NCI-H446 treated with DMSO at 0.1 percent for 48 hours (cell line): ENCODE measurements around the gene ZNF425.
"Not testable (repeated sequence)": the region's sequence is repeated elsewhere in the genome, so short reads cannot be mapped to it uniquely, and the experiment has no call there.

Experiments used
- DNase-seq: peaks from one replicate; lab custom pipeline; 2025; lab: John Stamatoyannopoulos, UW

ZNF425 gene, protein sequence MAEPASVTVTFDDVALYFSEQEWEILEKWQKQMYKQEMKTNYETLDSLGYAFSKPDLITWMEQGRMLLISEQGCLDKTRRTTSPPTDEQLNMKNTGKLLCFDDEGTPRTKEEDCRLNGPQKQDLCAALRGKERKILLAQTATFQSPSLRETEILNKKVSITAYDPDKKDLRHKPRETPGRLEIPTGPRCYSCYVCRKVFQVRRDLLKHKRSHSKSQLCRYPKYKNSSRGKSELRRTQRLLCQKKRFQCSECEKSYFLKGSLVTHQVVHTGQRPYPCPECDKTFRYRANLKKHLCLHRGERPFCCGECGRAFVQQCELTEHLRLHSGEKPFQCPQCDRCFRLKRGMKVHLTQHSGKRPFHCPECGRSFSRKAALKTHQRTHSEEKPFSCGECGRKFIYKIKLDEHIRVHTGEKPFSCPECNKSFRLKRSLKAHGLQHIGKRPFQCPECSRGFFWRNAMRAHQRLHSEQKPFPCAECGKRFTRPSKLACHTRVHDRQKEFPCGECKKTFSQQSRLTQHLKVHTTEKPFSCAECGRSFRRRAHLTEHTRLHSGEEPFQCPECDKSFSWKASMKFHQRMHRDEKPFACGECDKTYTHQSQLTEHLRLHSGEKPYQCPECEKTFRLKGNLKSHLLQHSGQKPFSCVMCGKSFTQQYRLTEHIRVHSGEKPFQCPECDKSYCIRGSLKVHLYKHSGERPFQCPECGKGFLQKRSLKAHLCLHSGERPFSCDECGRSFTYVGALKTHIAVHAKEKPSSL

DNA sequence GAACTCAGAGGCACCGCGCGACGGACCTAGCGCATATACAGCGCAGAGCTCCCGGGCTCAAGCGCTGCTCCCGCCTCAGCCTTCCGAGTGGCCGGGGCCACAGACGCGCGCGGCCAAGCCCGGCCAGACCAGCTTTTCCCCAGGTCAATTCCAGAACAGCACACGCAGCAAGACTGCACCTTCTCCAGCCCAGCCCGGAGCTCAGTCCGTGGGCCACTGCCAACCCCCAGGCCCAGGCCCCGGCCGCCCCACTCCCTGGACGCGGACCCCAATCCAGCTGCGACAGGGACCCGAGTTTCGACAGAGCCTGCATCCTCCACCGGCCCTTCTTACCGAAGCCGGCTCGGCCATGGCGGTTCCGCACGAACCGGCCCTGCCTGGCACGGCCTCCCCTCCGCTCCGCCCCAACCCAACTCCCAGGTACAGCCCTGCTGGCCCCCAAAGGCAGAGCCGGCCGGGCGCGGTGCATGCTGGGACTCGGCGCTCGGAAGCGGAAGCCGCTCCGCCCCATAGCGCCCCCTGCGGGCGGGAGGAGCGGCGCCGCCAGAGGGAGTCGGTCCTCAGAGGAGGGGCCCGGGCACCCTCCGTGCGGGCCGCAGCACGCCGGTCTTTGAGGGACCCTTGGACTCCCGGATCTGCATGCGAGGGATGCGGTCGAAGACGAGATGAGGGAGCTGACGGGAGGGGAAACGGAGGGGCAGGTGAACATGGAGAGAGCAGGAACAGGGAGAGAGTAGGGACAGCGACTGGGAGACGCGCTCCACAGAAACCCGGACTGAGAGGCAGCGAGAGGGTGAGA lies at the start of gene ZNF425:
ZNF425 (minus strand) TSS at position 462 of the 799 bp plus-strand sequence; CDS start at position 351, 111 bp downstream.
- peak; percentile 59 for DNase-seq

DNA sequence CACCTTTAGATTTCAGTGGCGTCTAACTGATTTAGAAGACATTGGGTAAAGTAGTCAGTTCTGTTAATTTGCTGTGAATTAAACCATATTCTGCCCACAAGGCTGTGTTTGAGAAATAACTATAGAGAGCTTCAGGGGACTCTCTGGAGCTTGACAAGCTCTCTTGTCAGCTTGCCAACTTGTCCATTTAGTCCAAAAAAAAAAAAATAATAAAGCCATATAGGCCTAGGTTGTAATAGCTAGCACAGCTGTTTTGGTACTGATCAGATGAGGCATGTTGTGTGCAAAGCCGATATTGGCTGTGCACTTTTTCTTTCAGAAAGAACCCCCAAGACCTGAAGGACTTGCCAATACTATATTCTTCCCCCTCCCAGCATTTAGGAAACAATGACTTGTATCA lies 49.0 kb upstream of the ZNF425 start:
- DNase-seq, result no peak

DNA sequence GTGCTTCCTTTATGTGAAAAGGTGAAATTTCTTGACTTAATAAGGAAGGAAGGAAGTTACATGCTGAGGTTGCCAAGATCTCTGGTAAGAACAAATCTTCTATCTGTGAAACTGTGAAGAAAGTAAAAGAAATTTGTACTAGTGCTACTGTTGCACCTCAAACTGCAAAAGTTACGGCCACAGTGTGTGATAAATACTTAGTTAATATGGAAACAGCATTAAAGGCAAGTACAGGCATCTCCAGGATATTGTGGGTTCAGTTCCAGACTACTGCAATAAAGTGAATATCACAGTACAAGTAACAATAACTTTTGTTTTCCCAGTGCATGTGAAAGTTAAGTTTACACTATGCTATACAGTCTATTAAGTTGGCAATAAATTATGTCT lies 46.4 kb upstream of the ZNF425 start:
- no peak for DNase-seq

DNA sequence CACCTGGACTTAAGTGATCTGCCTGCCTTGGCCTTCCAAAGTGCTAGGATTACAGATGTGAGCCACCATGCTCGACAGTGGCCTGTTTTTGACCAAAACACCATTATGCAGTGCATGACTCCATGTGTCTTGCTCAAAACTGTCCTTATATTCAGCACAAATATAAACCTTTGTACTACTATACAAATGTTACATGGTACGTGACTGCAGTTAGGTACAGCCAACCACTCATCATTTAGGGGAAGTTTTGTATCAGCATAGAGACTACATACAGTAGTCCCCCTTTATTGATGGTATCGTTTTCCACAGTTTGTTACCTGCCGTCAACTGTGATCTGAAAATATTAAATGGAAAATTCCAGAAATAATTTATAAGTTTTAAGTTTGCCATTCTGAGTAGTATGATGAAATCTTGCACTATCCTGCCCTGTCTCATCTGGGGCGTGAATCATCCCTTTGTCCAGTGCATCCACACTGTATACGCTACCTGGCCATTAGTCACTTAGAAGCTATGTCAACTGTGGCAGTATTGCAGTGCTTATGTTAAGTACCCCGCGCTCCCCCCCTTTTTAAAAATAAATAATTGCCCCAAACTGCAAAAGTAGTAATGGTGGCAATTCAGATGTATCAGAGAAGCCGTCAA lies 45.9 kb upstream of the ZNF425 start:
- no peak for DNase-seq

DNA sequence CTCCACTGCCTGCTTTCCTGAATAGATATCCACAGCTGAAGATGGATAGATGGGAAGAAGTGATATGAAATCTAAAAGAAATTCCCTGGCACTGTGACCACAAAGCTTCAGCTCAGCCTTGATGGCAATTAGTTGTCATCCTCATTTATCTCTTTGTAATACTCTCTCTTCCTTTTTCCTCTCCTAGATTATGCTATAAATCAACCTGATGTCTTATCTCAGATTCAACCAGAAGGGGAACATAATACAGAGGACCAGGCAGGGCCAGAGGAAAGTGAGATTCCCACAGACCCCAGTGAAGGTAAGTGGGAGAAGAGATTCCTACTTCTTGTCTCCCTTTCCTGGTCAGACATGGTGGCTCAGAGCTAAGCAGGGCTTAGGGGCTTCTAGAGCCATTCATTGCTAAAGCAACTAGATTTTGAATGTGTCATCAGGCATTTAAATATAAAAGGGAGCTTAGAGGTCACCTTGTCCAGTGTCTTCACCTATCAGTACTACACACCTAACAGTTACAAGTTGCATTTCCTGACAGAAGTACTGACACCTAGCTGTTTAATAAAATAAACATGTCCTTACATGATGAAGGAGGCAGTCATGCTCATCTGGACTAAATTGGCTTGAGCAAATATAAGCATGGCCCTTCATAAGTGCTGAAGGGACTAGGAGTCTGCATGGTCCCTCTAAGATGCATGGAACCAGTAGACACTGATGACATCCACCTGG lies 40.7 kb upstream of the ZNF425 start:
- no peak for DNase-seq

DNA sequence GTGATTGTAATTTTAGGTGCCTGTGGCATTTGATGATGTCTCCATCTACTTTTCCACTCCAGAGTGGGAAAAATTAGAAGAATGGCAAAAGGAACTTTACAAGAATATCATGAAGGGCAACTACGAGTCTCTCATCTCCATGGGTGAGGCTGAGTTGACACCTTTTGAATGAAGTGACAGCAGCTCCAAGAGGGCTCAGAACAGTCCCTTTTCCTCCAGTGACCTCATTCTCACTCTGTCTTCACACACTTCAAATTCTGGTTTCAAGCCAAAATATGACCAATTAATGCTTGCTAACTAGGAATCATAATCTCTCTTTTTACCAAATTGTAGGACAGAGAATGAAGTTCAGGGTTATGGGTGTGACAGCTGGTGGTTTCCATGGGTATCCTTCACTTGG lies 40.0 kb upstream of the ZNF425 start:
- DNase-seq, result no peak

DNA sequence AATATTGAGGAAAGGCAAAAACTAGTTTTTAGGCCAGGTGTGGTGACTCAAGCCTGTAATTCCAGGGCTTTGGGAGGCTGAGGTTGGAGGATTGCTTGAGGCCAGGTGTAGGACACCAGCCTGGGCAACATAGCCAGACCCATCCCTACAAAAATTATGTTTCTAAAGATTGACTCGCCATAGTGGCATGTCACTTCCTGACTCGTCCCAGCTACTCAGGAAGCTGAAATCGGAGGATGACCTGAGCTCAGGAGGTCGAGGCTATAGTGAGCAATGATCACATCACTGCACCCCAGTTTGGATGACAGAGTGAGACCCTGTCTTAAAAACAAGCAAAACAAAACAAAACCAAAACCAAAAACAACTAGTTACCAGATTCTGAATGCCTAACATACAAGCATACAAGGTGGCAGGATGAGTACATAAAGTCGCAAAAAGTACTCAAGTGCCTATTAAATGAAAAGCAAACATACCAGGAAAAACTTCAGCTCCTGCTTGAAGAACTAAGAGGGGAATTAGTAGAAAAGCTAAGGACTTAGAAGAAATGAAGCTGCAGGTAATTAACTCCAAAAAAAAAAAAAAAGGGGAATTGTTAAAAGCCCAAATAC lies 35.2 kb upstream of the ZNF425 start:
- no peak for DNase-seq

DNA sequence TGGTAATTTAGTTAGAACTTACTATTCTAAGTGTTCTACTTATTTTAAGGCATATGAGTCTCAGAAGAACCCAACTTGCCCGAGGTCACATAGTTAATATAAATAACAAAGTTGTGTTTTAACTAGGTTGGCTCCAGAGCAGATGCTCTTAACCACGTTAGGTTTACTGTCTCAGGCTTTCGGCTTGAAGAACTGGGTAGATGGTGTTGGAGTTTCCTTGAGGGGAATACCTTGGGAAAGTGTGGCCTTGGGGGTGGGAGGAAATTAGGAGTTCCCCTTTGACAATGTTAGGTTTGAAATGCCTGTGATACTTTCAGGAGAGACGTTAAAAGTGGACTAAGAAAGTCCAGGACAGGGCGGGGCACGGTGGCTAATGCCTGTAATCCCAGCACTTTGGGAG lies 30.8 kb upstream of the ZNF425 start:
- no peak for DNase-seq

DNA sequence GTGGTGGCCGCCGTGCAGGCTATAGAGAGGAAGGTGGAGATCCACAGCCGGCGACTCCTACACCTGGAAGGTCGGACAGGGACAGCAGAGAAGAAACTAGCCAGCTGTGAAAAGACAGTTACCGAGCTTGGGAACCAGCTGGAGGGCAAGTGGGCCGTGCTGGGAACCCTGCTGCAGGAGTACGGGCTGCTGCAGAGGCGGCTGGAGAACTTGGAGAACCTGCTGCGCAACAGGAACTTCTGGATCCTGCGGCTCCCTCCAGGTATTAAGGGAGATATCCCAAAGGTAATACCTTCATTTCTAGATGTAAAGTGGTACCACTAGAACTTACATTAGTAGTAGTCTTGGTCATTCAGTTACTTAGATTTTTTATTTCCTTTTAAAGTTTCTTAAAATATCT lies 27.9 kb upstream of the ZNF425 start:
- no peak for DNase-seq

DNA sequence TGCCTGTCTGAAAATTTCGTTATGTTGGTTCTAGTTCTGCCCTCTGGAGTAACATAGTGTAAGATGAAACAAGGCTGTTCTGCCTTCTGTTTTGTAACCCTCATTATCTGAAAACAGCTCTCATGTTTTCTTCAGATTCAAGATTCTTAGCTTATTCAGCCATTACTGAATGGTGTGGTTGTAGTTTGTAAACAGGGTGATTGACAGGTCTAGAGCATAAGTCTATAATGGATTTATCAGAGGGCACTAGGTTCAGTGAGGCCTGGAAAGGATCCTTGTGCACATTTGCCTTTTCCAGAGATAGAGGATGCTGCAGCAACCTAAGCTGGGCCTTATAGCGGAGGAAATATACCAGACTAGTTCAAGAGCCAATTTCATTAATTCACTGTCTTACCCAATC lies 27.2 kb upstream of the ZNF425 start:
- DNase-seq, result no peak

DNA sequence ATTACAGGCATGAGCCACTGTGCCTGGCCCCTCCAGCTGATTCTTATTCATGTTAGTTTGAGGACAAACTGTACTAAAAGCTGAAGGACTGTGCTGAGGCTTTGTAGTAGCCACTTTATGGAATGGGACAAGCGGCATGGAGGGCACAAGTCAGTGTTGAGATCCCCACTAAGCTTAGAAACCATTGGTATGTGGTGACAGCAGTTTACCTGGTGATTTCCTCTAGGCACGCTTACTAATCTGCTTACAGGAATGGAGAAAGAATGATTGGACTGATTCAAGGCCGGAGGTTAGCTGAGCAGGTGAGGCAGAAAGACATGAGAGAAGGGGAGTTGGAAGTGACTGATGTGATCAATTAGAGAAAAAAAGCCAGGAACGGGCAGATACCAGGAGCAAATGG lies 24.9 kb upstream of the ZNF425 start:
- no peak for DNase-seq

DNA sequence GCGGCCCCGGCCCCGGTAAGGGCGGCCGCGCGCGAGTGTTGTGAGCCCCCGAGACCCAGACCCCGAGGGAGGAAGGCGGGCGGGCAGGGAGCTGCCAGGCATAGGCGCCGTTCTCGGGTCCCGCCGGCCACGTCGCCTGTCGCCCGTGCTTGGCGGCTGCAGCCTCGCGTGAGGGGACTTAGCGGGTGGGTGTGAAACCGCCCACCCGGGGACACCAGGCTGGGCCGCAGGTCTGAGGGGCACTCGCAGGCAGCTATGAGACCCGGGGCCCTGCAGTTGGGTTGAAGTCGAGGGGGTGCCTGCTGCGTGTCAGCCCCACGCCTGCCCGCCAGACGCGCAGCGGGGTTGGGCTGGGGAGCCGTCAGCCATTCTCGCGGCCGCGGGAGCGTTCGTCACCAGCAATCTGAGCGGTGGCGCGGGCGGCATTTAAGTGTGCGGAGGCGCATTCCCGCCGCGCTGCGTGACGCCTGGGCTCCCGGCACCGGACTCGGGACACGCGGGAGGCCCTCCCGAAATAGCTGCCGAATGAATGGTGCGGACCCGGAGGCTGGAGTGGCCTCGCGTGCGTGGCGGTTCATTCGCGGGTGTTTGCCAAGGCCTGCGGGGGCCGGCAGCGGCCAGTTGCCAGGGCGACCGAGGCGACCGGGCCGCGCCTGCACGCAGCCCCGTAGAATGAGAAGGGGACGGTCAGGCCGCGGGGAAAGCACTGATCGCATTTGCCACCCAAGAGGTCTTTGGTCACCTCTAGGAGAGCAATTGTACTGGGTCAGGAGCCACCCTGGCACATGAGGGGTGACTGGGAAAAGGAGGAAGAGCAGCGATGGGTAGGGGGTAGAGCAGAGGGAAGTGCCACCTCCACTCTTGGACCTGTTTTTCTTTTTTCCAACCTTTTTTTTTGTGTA lies 21.9 kb upstream of the ZNF425 start:
- no peak for DNase-seq

DNA sequence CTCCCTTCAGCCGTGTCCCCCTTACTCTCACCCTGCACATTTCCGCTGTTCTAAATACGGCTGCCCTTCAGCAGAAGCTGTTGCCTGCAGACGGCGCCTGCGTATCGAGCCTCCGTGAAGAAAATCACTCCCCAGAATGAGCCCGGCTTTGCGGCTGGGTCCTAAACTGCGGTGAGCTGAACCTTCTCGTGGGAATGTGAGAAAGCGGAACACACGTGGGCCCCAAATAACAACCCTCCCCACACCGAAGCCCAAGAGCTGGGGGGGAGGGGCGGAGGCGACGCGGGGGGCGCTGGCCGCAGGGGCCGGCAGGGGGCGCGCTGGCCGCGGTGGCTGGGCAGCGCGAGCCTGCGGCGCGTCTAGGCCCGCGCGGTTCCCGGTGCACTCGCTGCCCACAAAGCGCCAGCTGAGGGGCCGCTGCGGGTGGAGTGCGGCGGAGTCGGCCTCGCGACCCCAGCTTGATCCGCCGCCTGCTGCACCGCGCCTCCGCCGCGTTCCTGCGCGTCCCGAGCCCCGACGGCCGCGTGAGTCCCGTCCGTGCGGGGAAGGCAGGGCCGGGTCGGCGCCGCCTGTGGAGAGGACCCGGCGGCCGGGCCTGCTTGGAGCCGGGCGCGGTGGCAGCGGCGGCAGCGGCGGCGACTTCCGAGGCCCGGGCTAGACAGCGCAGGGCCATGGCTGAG lies 21.1 kb upstream of the ZNF425 start, which contains the start of gene ZNF398:
ZNF398 (plus strand) TSS at position 382 of the 680 bp plus-strand sequence; CDS start at position 672, 290 bp downstream.
- DNase-seq, result peak; percentile 43

DNA sequence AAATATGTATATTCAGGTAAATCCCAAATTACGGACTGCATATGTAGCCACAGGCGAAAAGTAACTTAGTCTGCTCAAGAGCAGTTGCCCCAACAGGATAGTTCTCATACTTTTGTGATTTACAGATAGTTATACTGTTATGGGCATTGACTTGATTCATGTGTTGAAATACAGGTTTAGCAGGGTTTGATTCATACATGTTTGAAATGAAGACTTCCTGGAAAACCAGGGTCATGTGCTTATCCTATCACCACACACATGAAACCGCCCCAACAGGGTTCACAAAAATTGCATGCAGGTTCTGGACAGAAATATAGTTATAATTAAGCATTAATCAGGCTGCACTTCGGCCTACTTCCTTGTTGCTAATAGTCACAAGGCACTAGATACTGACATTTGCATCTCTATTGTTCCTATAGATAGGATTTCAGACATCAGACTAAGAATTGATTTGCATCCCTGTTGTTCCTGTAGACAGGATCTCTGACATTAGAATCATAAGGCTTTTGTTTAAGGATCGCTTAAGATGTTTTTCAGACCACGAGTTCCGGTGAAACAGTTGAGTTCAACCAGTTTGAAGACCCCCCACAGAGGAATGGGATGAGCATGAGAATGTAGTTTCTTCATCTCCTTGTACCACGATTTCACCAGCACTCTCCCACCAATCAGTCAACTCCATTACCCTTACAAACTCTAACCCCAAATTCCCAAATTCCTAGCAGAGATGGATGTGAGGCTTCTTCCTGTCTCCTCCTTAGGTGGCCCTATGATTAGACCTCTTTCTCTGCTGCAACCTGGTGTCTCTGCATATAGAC lies 19.1 kb upstream of the ZNF425 start:
- DNase-seq, result no peak

DNA sequence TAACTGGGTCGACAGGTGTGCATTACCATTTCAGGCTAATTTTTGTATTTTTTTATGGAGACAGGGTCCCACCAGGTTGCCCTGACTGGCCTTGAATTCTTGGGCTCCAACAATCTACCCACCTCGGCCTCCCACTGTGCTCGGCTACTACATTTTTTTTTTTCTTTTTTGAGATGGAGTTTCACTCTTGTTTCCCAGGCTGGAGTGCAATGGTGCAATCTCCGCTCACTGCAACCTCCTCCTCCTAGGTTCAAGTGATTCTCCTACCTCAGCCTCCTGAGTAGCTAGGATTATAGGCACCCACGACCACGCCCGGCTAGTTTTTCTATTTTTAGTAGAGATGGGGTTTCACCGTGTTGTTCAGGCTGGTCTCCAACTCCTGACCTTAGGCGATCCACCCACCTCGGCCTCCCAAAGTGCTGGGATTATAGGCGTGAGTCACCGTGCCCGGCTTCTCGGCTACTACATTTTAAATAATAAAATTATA lies 18.4 kb upstream of the ZNF425 start:
- DNase-seq, result not testable (repeated sequence)

DNA sequence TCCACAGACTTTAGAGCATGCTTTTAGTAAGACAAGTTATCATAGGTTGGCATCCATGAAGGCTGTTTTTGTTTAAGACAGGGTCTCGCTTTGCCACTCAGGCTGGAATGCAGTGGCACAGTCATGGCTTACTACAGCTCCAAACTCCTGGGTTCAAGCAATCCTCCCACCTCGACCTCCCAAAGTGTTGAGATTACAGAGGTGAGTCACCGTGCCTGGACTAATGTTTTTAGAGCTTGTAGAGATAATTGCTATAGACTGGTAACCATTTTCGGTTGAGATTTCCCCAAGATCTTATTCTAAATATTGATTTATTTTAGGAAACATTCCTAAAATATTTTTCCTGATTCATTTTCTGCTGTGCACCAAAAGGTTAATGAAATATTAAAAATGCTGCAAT lies 15.8 kb upstream of the ZNF425 start:
- no peak for DNase-seq

DNA sequence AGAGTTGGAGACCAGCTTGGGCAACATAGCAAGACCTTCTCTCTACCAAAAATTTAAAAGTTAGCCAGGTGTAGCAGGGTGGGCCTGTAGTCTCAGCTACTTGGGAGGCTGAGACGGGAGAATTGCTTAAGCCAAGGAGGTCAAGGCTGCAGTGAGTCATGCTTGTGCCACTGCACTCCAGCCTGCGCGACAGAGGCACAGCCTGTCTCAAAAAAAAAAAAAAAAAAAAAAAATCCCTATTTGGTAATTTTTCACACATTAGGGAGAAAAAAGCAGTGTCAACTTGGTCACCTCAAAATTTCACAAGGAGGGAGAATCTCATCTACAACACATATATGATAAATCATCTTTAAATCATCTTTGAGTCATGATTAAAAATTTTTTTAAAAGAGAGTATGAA lies 14.7 kb upstream of the ZNF425 start:
- no peak for DNase-seq

DNA sequence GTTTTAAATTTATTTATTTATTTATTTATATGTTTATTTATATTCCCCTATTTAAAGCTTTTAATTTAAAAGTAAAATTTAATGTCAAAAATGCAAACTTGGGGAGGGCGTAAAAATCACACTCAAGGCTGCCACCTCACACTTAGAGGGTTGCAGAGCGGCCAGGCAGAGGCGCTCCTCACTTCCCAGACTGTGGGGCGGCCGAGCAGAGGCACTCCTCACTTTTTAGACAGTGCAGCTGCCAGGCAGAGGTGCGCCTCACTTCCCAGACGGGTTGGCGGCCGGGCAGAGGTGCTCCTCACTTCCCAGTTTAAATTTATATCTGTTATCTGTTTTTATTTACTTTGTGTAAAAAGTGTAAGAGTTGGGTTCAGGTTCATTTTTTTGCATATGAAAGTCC lies 10.0 kb upstream of the ZNF425 start:
- no peak for DNase-seq
